K562 (cell line): ENCODE data around the gene RARS1. TPM values are rescaled to one million over a fixed set of nuclear protein-coding genes. Genes with fewer than 3 reads are reported as not detected.

Experiments used
- CSDE1 ChIP-seq, 2 experiments: fragments of 450-650 bp; IDR thresholded peaks; 2 replicates each; pipeline ENCODE4 v1.6.1; 2016; ENCODE audit warnings: mild to moderate bottlenecking in 1 of 2
- CXXC5 ChIP-seq: fragments of 250-450 bp; sonication (Bioruptor Pico); IDR thresholded peaks from 2 replicates; pipeline ENCODE4 v1.8.0; 2022; ENCODE audit warnings: inconsistent platforms, mild to moderate bottlenecking, moderate library complexity
- DEAF1 ChIP-seq: fragments of 450-650 bp; formaldehyde crosslinking; IDR thresholded peaks from 2 replicates; pipeline ENCODE4 v1.4.0; 2020; ENCODE audit warnings: mild to moderate bottlenecking, moderate library complexity
- ETV6 ChIP-seq, 3 experiments: fragments of 150-350 bp in 1 of 3; sonication (generic) in 1 of 3; formaldehyde crosslinking in 1 of 3; IDR thresholded peaks; 2 replicates each; pipeline versions ENCODE4 v1.6.1 to v1.8.0; 2014 to 2022; ENCODE audit warnings: borderline replicate concordance in 2 of 3, low read depth in 2 of 3, antibody characterized with exemption in 1 of 3, low read length in 1 of 3, mild to moderate bottlenecking in 1 of 3, missing genetic modification reagents in 1 of 3
- MCM2 ChIP-seq: fragments of 450-650 bp; IDR thresholded peaks from 2 replicates; pipeline ENCODE4 v1.6.1; 2017; ENCODE audit warnings: low read depth, mild to moderate bottlenecking
- MNT ChIP-seq, 2 experiments: fragments of 450-650 bp; conservative IDR thresholded peaks; 2 replicates each; pipeline ENCODE4 v1.6.1; 2017; ENCODE audit warnings: mild to moderate bottlenecking in 2 of 2, moderate library complexity in 2 of 2
- MYBL2 ChIP-seq, 2 experiments: fragments of 450-650 bp in 1 of 2; sonication (generic) in 1 of 2; formaldehyde crosslinking in 1 of 2; IDR thresholded peaks; 2 replicates each; pipeline versions ENCODE4 v1.6.1 to v1.8.1; 2017 to 2022; ENCODE audit warnings: borderline replicate concordance in 1 of 2, inconsistent platforms in 1 of 2, low read depth in 1 of 2, mild to moderate bottlenecking in 1 of 2, missing genetic modification reagents in 1 of 2, moderate library complexity in 1 of 2
- NR2C1 ChIP-seq, 2 experiments: fragments of 450-650 bp; IDR thresholded peaks; 2 replicates each; pipeline ENCODE4 v1.6.1; 2017; ENCODE audit warnings: mild to moderate bottlenecking in 2 of 2, antibody characterized with exemption in 1 of 2, inconsistent platforms in 1 of 2, missing compliant biosample characterization in 1 of 2, missing genetic modification characterization in 1 of 2
- NR2C2 ChIP-seq, 2 experiments: fragments of 200-800 bp in 1 of 2; sonication (Bioruptor generic) in 1 of 2; sonication (generic) in 1 of 2; formaldehyde crosslinking in 1 of 2; IDR thresholded peaks; 2 replicates each; pipeline versions ENCODE4 v1.6.1 to v1.8.0; 2016 to 2022; ENCODE audit warnings: mild to moderate bottlenecking in 1 of 2, missing compliant biosample characterization in 1 of 2, missing genetic modification characterization in 1 of 2, missing genetic modification reagents in 1 of 2
- POLR2AphosphoS2 ChIP-seq: IDR thresholded peaks from 2 replicates; pipeline ENCODE4 v1.6.1; 2012; ENCODE audit warnings: low read length, improper control_type of control experiment
- POLR2AphosphoS5 ChIP-seq: IDR thresholded peaks from 2 replicates; pipeline ENCODE4 v1.6.1; 2011; ENCODE audit warnings: mild to moderate bottlenecking, low read depth, low read length, moderate library complexity; ENCODE audit not compliant: control insufficient read depth, insufficient read depth
- VEZF1 ChIP-seq: fragments of 200-800 bp; sonication (Bioruptor generic); IDR thresholded peaks from 2 replicates; pipeline ENCODE4 v1.6.1; 2017; ENCODE audit warnings: missing genetic modification characterization, missing compliant biosample characterization
- ZC3H11A ChIP-seq: IDR thresholded peaks from 2 replicates; pipeline ENCODE4 v1.6.1; 2012; ENCODE audit warnings: low read depth, low read length, improper control_type of control experiment
- polyA plus RNA-seq, 8 experiments: library from polyadenylated mRNA; depleted of rRNA in 4 of 8; stranded (reverse) in 5 of 8; unstranded in 3 of 8; fragments of >200 nt; fragmentation: Nextera tagmentation in 2 of 8; fragmentation: Illumina TruSeq in 1 of 8; extraction: Ambion mirVana in 2 of 8; extraction: Trizol in 1 of 8; gene quantifications; 2 replicates each; pipeline versions ENCODE4 v1.2.1 to v1.2.3, GENCODE V29; 2011 to 2014; ENCODE audit warnings: inconsistent platforms in 1 of 8, missing spikeins in 1 of 8
- total RNA-seq, 7 experiments: library from RNA; depleted of rRNA in 6 of 7; stranded (reverse); fragments of >200 nt in 6 of 7; fragmentation: Illumina TruSeq in 2 of 7; extraction: Trizol in 2 of 7; gene quantifications; 2 replicates each; pipeline versions ENCODE4 v1.2.1 to v1.2.3, GENCODE V29; 2011 to 2021; ENCODE audit warnings: low replicate concordance in 1 of 7
- TF ChIP-seq, protein P1 (sequence below): fragments of 450-650 bp; IDR thresholded peaks from 2 replicates; pipeline ENCODE4 v1.6.1; 2014; ENCODE audit warnings: low read depth, mild to moderate bottlenecking, moderate library complexity, borderline replicate concordance
- TF ChIP-seq, protein P2 (sequence below): fragments of 250-450 bp; sonication (Bioruptor Pico); IDR thresholded peaks from 2 replicates; pipeline ENCODE4 v1.8.0; 2022; ENCODE audit warnings: inconsistent platforms

The RARS1 gene
- total and polyA plus RNA-seq, 9 of the 15 experiments (the other 6 are each of a cell fraction or from before 2014, with no cell fraction given): 109 to 196 (median 139) TPM

GRCh38 chr5:168486136-168486879, at the start of gene RARS1 (continued):
- peak; percentile 27 to 63; a peak in 3 of 4 replicates for TF ChIP-seq MNT (conservative IDR thresholded peaks at IDR 0.05)
- TF ChIP-seq POLR2AphosphoS2: peak; percentile 80; the same call in 1 of the 2 replicates
- peak; percentile 58 for TF ChIP-seq CXXC5 (CRISPR knock-in tag)
- TF ChIP-seq ETV6 (IDR thresholded peaks at IDR 0.05; ENCODE audit: borderline replicate concordance in 1 of 2, low read depth in 2 of 2, low read length in 1 of 2): peak in 1 of 2 experiments; percentile 33; a peak in 2 of 4 replicates
- no peak for TF ChIP-seq ETV6 (CRISPR knock-in tag; IDR thresholded peaks at IDR 0.05; ENCODE audit: borderline replicate concordance)
- TF ChIP-seq, protein P1, sequence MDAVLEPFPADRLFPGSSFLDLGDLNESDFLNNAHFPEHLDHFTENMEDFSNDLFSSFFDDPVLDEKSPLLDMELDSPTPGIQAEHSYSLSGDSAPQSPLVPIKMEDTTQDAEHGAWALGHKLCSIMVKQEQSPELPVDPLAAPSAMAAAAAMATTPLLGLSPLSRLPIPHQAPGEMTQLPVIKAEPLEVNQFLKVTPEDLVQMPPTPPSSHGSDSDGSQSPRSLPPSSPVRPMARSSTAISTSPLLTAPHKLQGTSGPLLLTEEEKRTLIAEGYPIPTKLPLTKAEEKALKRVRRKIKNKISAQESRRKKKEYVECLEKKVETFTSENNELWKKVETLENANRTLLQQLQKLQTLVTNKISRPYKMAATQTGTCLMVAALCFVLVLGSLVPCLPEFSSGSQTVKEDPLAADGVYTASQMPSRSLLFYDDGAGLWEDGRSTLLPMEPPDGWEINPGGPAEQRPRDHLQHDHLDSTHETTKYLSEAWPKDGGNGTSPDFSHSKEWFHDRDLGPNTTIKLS: peak; percentile 94
- no peak for TF ChIP-seq MCM2
- TF ChIP-seq NR2C2 (CRISPR knock-in tag; IDR thresholded peaks at IDR 0.05): no peak
- peak; percentile 51; the same call in 1 of the 2 replicates for TF ChIP-seq NR2C2 (tag; IDR thresholded peaks at IDR 0.05)
- TF ChIP-seq, protein P2, sequence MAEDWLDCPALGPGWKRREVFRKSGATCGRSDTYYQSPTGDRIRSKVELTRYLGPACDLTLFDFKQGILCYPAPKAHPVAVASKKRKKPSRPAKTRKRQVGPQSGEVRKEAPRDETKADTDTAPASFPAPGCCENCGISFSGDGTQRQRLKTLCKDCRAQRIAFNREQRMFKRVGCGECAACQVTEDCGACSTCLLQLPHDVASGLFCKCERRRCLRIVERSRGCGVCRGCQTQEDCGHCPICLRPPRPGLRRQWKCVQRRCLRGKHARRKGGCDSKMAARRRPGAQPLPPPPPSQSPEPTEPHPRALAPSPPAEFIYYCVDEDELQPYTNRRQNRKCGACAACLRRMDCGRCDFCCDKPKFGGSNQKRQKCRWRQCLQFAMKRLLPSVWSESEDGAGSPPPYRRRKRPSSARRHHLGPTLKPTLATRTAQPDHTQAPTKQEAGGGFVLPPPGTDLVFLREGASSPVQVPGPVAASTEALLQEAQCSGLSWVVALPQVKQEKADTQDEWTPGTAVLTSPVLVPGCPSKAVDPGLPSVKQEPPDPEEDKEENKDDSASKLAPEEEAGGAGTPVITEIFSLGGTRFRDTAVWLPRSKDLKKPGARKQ: no peak
- peak; percentile 89 for TF ChIP-seq POLR2AphosphoS5
- peak; percentile 81 for TF ChIP-seq VEZF1 (CRISPR knock-in tag)
- no peak for TF ChIP-seq ZC3H11A
- TF ChIP-seq CSDE1 (IDR thresholded peaks at IDR 0.05): no peak
- peak; percentile 49; the same call in 1 of the 2 replicates for TF ChIP-seq NR2C1 (IDR thresholded peaks at IDR 0.05)
- TF ChIP-seq NR2C1 (tag; IDR thresholded peaks at IDR 0.05): peak; percentile 63
- peak; percentile 35; the same call in 1 of the 2 replicates for TF ChIP-seq DEAF1 (CRISPR knock-in tag)
- no peak for TF ChIP-seq MYBL2 (IDR thresholded peaks at IDR 0.05; ENCODE audit: low read depth)
- no peak for TF ChIP-seq MYBL2 (CRISPR knock-in tag; IDR thresholded peaks at IDR 0.05; ENCODE audit: borderline replicate concordance)
